Measurements from ENCODE around the gene NLE1. TPM values are rescaled to one million over a fixed set of nuclear protein-coding genes. Genes with fewer than 3 reads are reported as not detected.

Gene NLE1
- polyA plus RNA-seq, 1 of the 3 experiments (the other 2 are of a cell fraction): 22.1 TPM

DNA sequence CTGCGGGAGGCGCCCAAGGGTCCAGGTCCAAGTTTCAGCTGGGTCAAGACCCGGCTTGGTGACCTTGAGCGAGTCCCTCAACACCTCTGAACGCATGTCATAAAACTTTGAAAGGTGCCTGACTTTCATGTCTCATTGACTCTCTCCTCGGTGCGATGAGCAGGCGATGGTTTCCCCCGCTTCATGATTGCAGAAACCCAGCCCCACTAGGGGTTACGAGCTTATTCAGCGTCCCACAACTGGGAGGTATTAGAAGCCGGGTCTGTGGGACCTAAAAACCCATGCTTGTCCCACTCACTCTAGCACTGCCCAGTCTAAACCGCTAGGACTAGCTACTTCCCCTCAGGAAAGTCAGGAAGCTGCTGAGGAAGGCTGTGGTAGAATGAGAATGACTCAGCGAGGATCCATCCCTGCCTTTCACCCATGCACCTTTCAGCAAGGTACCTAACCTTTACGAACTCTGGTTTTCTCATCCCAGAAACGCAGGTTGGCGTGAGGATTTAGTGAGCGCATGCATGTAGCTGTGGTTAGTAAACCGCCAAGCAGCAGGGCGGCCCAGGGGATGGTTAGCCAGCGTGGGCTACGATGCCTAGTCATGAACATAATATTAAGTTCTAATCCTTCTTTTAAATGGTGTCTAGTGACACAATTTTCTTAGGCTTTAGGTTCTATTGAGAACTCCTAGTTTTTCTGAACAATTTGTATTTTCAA, 52.4 kb downstream of the NLE1 start:
- Histone ChIP-seq H4K20me1 (ENCODE audit: insufficient read depth) (no peaks in the 10 kb centered on the region), H3K9ac (no peak overlapping the region), H3K4me1 (ENCODE audit: control insufficient read depth in 1 of 2, insufficient read depth in 2 of 2, low read depth in 1 of 2, low read length in 1 of 2) (peaks cover 12 to 22% of the 10 kb centered on the region in 2 experiments; a peak in 3 of 4 replicates), H3K4me3 (ENCODE audit: low read depth in 2 of 2, low read length in 1 of 2) (peak overlapping the region; percentile 21 to 45; a peak in 2 of 4 replicates), H2AFZ (ENCODE audit: low read depth) (peak overlapping the region; percentile 86), H3K4me2 (peak overlapping the region; percentile 41; the same call in 1 of the 2 replicates), H3K79me2 (ENCODE audit: insufficient read depth) (peaks cover 39% of the 10 kb centered on the region), H3K9me2 (no peaks in the 10 kb centered on the region), H3K36me3 (replicated peaks in 1 of 2; ENCODE audit: control insufficient read depth in 1 of 2, insufficient read depth in 2 of 2, low read length in 1 of 2) (no peaks in the 10 kb centered on the region), H3K9me3 (no peaks in the 10 kb centered on the region), H3K27me3 (ENCODE audit: insufficient read depth) (no peaks in the 10 kb centered on the region), H3F3A (replicated peaks; ENCODE audit: insufficient read depth) (peaks cover 11% of the 10 kb centered on the region), H3K27ac (ENCODE audit: low read depth in 2 of 2, low read length in 1 of 2) (peak overlapping the region in 1 of 2 experiments; percentile 16; a peak in 1 of 4 replicates)
- no peak for DNase-seq
- POLR2A ChIA-PET: interaction anchor here (0.6 kb wide), 1 partner anchor 116 kb away, joined by 3 read pairs; no protein-coding TSS in a partner anchor
- 68% methylated on average over 22 of the region's 22 CpGs for WGBS (ENCODE audit: low lambda C conversion rate)
- CTCF ChIA-PET: interaction anchor here (0.7 to 2.3 kb wide), 24 partner anchors 9 to 645 kb away, joined by 3 to 22 read pairs (median 4); partner anchors contain the start of gene RAD51D
- peak; percentile 14; the same call in 1 of the 2 replicates for TF ChIP-seq SIN3A (IDR thresholded peaks at IDR 0.05; ENCODE audit: borderline replicate concordance, low read depth, low read length)
- no peak for TF ChIP-seq RFX5 (IDR thresholded peaks at IDR 0.05; ENCODE audit: low read length)

- Histone ChIP-seq H3K27me3 (ENCODE audit: insufficient read depth) (no peaks in the 10 kb centered on the region), H3F3A (replicated peaks; ENCODE audit: insufficient read depth) (peaks cover 11% of the 10 kb centered on the region), H3K4me2 (peak overlapping the region; percentile 95), H3K9ac (peak overlapping the region; percentile 86), H3K4me3 (ENCODE audit: low read depth in 2 of 2, low read length in 1 of 2) (peak overlapping the region; percentile 83 to 92), H3K79me2 (ENCODE audit: insufficient read depth) (peaks cover 44% of the 10 kb centered on the region), H3K9me2 (no peaks in the 10 kb centered on the region), H3K4me1 (ENCODE audit: control insufficient read depth in 1 of 2, insufficient read depth in 2 of 2, low read depth in 1 of 2, low read length in 1 of 2) (peaks cover 12 to 22% of the 10 kb centered on the region in 2 experiments; a peak in 3 of 4 replicates), H2AFZ (ENCODE audit: low read depth) (peak overlapping the region; percentile 86), H4K20me1 (ENCODE audit: insufficient read depth) (no peaks in the 10 kb centered on the region), H3K36me3 (replicated peaks in 1 of 2; ENCODE audit: control insufficient read depth in 1 of 2, insufficient read depth in 2 of 2, low read length in 1 of 2) (no peaks in the 10 kb centered on the region), H3K27ac (ENCODE audit: low read depth in 2 of 2, low read length in 1 of 2) (peak overlapping the region; percentile 71 to 81), H3K9me3 (no peaks in the 10 kb centered on the region)
- peak; percentile 96 for DNase-seq
- POLR2A ChIA-PET: interaction anchor here (0.6 kb wide), 1 partner anchor 115 kb away, joined by 3 read pairs; no protein-coding TSS in a partner anchor
- WGBS (ENCODE audit: low lambda C conversion rate): 0% methylated on average over 17 of the region's 80 CpGs
- CTCF ChIA-PET: interaction anchor here (0.7 to 2.3 kb wide), 25 partner anchors 9 to 644 kb away, joined by 3 to 22 read pairs (median 4); partner anchors contain the start of gene RAD51D
- no peak for TF ChIP-seq GATA2 (CRISPR knock-in tag; IDR thresholded peaks at IDR 0.05)
- no peak for TF ChIP-seq EZH2phosphoT487 (IDR thresholded peaks at IDR 0.05; ENCODE audit: borderline replicate concordance, low read depth)
- TF ChIP-seq FOSL2 (IDR thresholded peaks at IDR 0.05; ENCODE audit: borderline replicate concordance, low read depth): no peak
- TF ChIP-seq CTCF (IDR thresholded peaks at IDR 0.05): peak; percentile 70
- TF ChIP-seq FOXJ3 (CRISPR knock-in tag; IDR thresholded peaks at IDR 0.05): no peak
- TF ChIP-seq, protein P1, sequence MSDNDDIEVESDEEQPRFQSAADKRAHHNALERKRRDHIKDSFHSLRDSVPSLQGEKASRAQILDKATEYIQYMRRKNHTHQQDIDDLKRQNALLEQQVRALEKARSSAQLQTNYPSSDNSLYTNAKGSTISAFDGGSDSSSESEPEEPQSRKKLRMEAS (IDR thresholded peaks at IDR 0.05; ENCODE audit: low read depth): no peak; the same call in 1 of the 2 replicates
- TF ChIP-seq RAD21 (IDR thresholded peaks at IDR 0.05; ENCODE audit: low read length): peak; percentile 57
- no peak for TF ChIP-seq NFIC (IDR thresholded peaks at IDR 0.05; ENCODE audit: borderline replicate concordance)
- TF ChIP-seq TAF1 (IDR thresholded peaks at IDR 0.05; ENCODE audit: borderline replicate concordance, low read depth, low read length): peak; percentile 29; the same call in 1 of the 2 replicates
- TF ChIP-seq RXRA (IDR thresholded peaks at IDR 0.05; ENCODE audit: borderline replicate concordance, low read depth): no peak
- no peak for TF ChIP-seq GABPA (IDR thresholded peaks at IDR 0.05; ENCODE audit: low read depth)
- TF ChIP-seq, protein P2, sequence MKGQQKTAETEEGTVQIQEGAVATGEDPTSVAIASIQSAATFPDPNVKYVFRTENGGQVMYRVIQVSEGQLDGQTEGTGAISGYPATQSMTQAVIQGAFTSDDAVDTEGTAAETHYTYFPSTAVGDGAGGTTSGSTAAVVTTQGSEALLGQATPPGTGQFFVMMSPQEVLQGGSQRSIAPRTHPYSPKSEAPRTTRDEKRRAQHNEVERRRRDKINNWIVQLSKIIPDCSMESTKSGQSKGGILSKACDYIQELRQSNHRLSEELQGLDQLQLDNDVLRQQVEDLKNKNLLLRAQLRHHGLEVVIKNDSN (IDR thresholded peaks at IDR 0.05; ENCODE audit: borderline replicate concordance, low read depth): no peak
- TF ChIP-seq, protein P3, sequence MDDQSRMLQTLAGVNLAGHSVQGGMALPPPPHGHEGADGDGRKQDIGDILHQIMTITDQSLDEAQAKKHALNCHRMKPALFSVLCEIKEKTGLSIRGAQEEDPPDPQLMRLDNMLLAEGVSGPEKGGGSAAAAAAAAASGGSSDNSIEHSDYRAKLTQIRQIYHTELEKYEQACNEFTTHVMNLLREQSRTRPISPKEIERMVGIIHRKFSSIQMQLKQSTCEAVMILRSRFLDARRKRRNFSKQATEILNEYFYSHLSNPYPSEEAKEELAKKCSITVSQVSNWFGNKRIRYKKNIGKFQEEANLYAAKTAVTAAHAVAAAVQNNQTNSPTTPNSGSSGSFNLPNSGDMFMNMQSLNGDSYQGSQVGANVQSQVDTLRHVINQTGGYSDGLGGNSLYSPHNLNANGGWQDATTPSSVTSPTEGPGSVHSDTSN (IDR thresholded peaks at IDR 0.05): no peak
- no peak for TF ChIP-seq RFX5 (IDR thresholded peaks at IDR 0.05; ENCODE audit: low read length)
- 0 out of 4 replicates have a peak, but pooled peaks of 1 of the 2 experiments have one; percentile 6 for TF ChIP-seq EP300 (IDR thresholded peaks at IDR 0.05; ENCODE audit: borderline replicate concordance in 1 of 2, low read depth in 1 of 2, low read length in 1 of 2)
- TF ChIP-seq, protein P4, sequence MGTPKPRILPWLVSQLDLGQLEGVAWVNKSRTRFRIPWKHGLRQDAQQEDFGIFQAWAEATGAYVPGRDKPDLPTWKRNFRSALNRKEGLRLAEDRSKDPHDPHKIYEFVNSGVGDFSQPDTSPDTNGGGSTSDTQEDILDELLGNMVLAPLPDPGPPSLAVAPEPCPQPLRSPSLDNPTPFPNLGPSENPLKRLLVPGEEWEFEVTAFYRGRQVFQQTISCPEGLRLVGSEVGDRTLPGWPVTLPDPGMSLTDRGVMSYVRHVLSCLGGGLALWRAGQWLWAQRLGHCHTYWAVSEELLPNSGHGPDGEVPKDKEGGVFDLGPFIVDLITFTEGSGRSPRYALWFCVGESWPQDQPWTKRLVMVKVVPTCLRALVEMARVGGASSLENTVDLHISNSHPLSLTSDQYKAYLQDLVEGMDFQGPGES (IDR thresholded peaks at IDR 0.05; ENCODE audit: low read depth, low read length): no peak
- TF ChIP-seq TCF12 (IDR thresholded peaks at IDR 0.05): no peak; the same call in 1 of the 2 replicates
- peak; percentile 38 for TF ChIP-seq CHD2 (IDR thresholded peaks at IDR 0.05; ENCODE audit: low read length, partially characterized antibody)
These were observed 53.1 kb downstream of the NLE1 start for GRCh38 chr17:35088881-35089585.

Data from SK-N-SH (cell line).